WTC11 (cell line): ENCODE data around the gene RYR1. TPM values are rescaled to one million over a fixed set of nuclear protein-coding genes. Genes with fewer than 3 reads are reported as not detected.

Experiments used
- ATAC-seq: fragments of 200-7000 bp; cut with Tn5 transposase; 2 replicates; pipeline ENCODE4 v1.10.0; 2021; ENCODE audit warnings: mild to moderate bottlenecking, moderate library complexity
- CTCF ChIA-PET: fragments of 300-600 bp; sonication (Branson Sonifier 250); formaldehyde crosslinking; loops from one replicate; lab custom pipeline; 2021; ENCODE audit warnings: antibody characterized with exemption; lab: Charles Lee
- POLR2A ChIA-PET: fragments of 350-600 bp; sonication (Branson Sonifier 250); formaldehyde crosslinking; loops from one replicate; lab custom pipeline; 2021; ENCODE audit warnings: antibody characterized with exemption; lab: Charles Lee
- DNase-seq: peaks from one replicate; pipeline ENCODE4 v3.0.0; 2021; ENCODE audit warnings: low spot score
- H3K27ac Mint-ChIP-seq: 2 replicates; pipeline ENCODE4 v1.8.0; 2021; ENCODE audit warnings: mixed read lengths
- H3K27me3 Mint-ChIP-seq: 2 replicates; pipeline ENCODE4 v1.8.0; 2021; ENCODE audit warnings: low read depth, mild to moderate bottlenecking, moderate library complexity, mixed read lengths
- H3K36me3 Mint-ChIP-seq: 2 replicates; pipeline ENCODE4 v1.8.0; 2021; ENCODE audit warnings: mixed read lengths
- H3K4me1 Mint-ChIP-seq: 2 replicates; pipeline ENCODE4 v1.8.0; 2022; ENCODE audit warnings: mixed read lengths
- H3K4me3 Mint-ChIP-seq: 2 replicates; pipeline ENCODE4 v1.8.0; 2021; ENCODE audit warnings: mild to moderate bottlenecking, moderate library complexity, mixed read lengths
- H3K9me3 Mint-ChIP-seq: 2 replicates; pipeline ENCODE4 v1.8.0; 2021; ENCODE audit warnings: mixed read lengths
- AR ChIP-seq: fragments of 250-450 bp; sonication (Bioruptor Pico); IDR thresholded peaks from 2 replicates; pipeline ENCODE4 v1.9.0; 2021; ENCODE audit warnings: mild to moderate bottlenecking
- CREB1 ChIP-seq: sonication (generic); formaldehyde crosslinking; IDR thresholded peaks from 2 replicates; pipeline ENCODE4 v1.8.0; 2023; ENCODE audit warnings: mild to moderate bottlenecking, missing genetic modification reagents
- CTCF ChIP-seq: fragments of 200-600 bp; IDR thresholded peaks from 2 replicates; pipeline ENCODE4 v1.8.0; 2022; ENCODE audit warnings: antibody characterized with exemption
- ELF4 ChIP-seq: sonication (generic); formaldehyde crosslinking; IDR thresholded peaks from 2 replicates; pipeline ENCODE4 v1.8.1; 2022; ENCODE audit warnings: low read depth, mild to moderate bottlenecking, moderate library complexity, missing genetic modification reagents
- GRHL2 ChIP-seq: fragments of 250-450 bp; sonication (Bioruptor Pico); IDR thresholded peaks from 2 replicates; pipeline ENCODE4 v1.8.0; 2022; ENCODE audit warnings: mild to moderate bottlenecking, moderate library complexity; ENCODE audit not compliant: insufficient replicate concordance, severe bottlenecking
- JUN ChIP-seq: sonication (generic); formaldehyde crosslinking; IDR thresholded peaks from 2 replicates; pipeline ENCODE4 v1.8.0; 2023; ENCODE audit warnings: mild to moderate bottlenecking, missing genetic modification reagents
- SMAD3 ChIP-seq: sonication (generic); formaldehyde crosslinking; IDR thresholded peaks from 2 replicates; pipeline ENCODE4 v1.8.0; 2022; ENCODE audit warnings: missing genetic modification reagents, mild to moderate bottlenecking, borderline replicate concordance
- SP1 ChIP-seq: sonication (generic); formaldehyde crosslinking; conservative IDR thresholded peaks from 2 replicates; pipeline ENCODE4 v1.8.1; 2022; ENCODE audit warnings: missing genetic modification reagents
- TCF7 ChIP-seq: sonication (generic); formaldehyde crosslinking; IDR thresholded peaks from 2 replicates; pipeline ENCODE4 v1.8.0; 2022; ENCODE audit warnings: mild to moderate bottlenecking, low read depth, missing genetic modification reagents, moderate library complexity
- TP53 ChIP-seq: sonication (generic); formaldehyde crosslinking; IDR thresholded peaks from 2 replicates; pipeline ENCODE4 v1.8.1; 2023; ENCODE audit warnings: mild to moderate bottlenecking, missing genetic modification reagents
- ZNF396 ChIP-seq: fragments of 250-450 bp; sonication (Bioruptor Pico); IDR thresholded peaks from 2 replicates; pipeline ENCODE4 v1.8.0; 2021; ENCODE audit warnings: mild to moderate bottlenecking, moderate library complexity, borderline replicate concordance
- ZNF423 ChIP-seq: fragments of 250-450 bp; sonication (Bioruptor Pico); IDR thresholded peaks from 2 replicates; pipeline ENCODE4 v2.1.2; 2022; ENCODE audit warnings: mild to moderate bottlenecking, moderate library complexity
- total RNA-seq: library from RNA; stranded (reverse); gene quantifications from 3 replicates; pipeline ENCODE4 v1.2.3, GENCODE V29; 2021
- TF ChIP-seq, protein P1 (sequence below): sonication (generic); formaldehyde crosslinking; IDR thresholded peaks from 2 replicates; pipeline ENCODE4 v1.8.1; 2022; ENCODE audit warnings: missing genetic modification reagents, borderline replicate concordance
- TF ChIP-seq, protein P2 (sequence below): sonication (generic); formaldehyde crosslinking; IDR thresholded peaks from 2 replicates; pipeline ENCODE4 v1.8.0; 2023; ENCODE audit warnings: mild to moderate bottlenecking, missing genetic modification reagents
- TF ChIP-seq, protein P3 (sequence below): sonication (generic); formaldehyde crosslinking; IDR thresholded peaks from 2 replicates; pipeline ENCODE4 v1.8.1; 2022; ENCODE audit warnings: low read depth, mild to moderate bottlenecking, moderate library complexity, missing genetic modification reagents, borderline replicate concordance
- TF ChIP-seq, protein P4 (sequence below): sonication (generic); formaldehyde crosslinking; IDR thresholded peaks from 2 replicates; pipeline ENCODE4 v1.8.0; 2023; ENCODE audit warnings: missing genetic modification reagents

Gene RYR1
- total RNA-seq, 1 experiment from 2014 or later, result 24.2 TPM

DNA sequence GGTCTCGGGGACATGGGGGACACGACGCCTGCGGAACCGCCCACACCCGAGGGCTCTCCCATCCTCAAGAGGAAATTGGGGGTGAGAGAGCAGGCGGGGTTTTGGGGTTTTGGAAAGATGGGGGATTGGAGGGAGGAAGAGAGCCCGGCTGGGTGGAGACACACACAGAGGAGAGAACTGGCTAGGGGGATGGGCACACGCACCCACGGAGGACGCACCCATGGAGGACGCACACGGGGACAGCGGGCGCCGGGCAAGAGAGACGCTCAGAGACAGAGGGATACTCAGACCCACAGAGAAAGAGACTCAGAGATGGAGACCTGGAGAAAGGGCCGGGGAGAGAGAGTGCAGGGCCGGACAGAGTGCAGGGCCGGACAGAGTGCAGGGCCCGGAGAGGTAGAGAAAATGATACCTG lies 132.2 kb downstream of the RYR1 start (continued):
- no peak for TF ChIP-seq ZNF423 (CRISPR knock-in tag)
- TF ChIP-seq CREB1 (CRISPR knock-in tag), result no peak
- TF ChIP-seq, protein P1, sequence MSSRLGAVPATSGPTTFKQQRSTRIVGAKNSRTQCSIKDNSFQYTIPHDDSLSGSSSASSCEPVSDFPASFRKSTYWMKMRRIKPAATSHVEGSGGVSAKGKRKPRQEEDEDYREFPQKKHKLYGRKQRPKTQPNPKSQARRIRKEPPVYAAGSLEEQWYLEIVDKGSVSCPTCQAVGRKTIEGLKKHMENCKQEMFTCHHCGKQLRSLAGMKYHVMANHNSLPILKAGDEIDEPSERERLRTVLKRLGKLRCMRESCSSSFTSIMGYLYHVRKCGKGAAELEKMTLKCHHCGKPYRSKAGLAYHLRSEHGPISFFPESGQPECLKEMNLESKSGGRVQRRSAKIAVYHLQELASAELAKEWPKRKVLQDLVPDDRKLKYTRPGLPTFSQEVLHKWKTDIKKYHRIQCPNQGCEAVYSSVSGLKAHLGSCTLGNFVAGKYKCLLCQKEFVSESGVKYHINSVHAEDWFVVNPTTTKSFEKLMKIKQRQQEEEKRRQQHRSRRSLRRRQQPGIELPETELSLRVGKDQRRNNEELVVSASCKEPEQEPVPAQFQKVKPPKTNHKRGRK (CRISPR knock-in tag), result no peak
- TF ChIP-seq SP1, result no peak
- TF ChIP-seq, protein P2, sequence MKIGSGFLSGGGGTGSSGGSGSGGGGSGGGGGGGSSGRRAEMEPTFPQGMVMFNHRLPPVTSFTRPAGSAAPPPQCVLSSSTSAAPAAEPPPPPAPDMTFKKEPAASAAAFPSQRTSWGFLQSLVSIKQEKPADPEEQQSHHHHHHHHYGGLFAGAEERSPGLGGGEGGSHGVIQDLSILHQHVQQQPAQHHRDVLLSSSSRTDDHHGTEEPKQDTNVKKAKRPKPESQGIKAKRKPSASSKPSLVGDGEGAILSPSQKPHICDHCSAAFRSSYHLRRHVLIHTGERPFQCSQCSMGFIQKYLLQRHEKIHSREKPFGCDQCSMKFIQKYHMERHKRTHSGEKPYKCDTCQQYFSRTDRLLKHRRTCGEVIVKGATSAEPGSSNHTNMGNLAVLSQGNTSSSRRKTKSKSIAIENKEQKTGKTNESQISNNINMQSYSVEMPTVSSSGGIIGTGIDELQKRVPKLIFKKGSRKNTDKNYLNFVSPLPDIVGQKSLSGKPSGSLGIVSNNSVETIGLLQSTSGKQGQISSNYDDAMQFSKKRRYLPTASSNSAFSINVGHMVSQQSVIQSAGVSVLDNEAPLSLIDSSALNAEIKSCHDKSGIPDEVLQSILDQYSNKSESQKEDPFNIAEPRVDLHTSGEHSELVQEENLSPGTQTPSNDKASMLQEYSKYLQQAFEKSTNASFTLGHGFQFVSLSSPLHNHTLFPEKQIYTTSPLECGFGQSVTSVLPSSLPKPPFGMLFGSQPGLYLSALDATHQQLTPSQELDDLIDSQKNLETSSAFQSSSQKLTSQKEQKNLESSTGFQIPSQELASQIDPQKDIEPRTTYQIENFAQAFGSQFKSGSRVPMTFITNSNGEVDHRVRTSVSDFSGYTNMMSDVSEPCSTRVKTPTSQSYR (CRISPR knock-in tag), result no peak
- TF ChIP-seq AR (CRISPR knock-in tag), result no peak
- TF ChIP-seq, protein P3, sequence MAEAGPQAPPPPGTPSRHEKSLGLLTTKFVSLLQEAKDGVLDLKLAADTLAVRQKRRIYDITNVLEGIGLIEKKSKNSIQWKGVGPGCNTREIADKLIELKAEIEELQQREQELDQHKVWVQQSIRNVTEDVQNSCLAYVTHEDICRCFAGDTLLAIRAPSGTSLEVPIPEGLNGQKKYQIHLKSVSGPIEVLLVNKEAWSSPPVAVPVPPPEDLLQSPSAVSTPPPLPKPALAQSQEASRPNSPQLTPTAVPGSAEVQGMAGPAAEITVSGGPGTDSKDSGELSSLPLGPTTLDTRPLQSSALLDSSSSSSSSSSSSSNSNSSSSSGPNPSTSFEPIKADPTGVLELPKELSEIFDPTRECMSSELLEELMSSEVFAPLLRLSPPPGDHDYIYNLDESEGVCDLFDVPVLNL (CRISPR knock-in tag), result no peak
- no peak for TF ChIP-seq JUN
- no peak for TF ChIP-seq CTCF

- POLR2A ChIA-PET, result interaction anchor here (0.6 kb wide), 1 partner anchor 913 kb away, joined by 4 read pairs; no protein-coding TSS in a partner anchor
- H3K27ac Mint-ChIP-seq, result no peak overlapping the region
Observed at GRCh38 chr19:38569368-38569983, 136.0 kb downstream of the RYR1 start.

More at GRCh38 chr19:38569368-38569983, 136.0 kb downstream of the RYR1 start:
- CTCF ChIA-PET, result no interaction called here
- ATAC-seq (no peak), DNase-seq (no peak)
- Mint-ChIP-seq H3K4me3 (no peak overlapping the region), H3K4me1 (no peaks in the 10 kb centered on the region), H3K36me3 (no peaks in the 10 kb centered on the region), H3K9me3 (no peaks in the 10 kb centered on the region), H3K27me3 (no peaks in the 10 kb centered on the region; the same call in 1 of the 2 replicates)
- TF ChIP-seq, protein P4, sequence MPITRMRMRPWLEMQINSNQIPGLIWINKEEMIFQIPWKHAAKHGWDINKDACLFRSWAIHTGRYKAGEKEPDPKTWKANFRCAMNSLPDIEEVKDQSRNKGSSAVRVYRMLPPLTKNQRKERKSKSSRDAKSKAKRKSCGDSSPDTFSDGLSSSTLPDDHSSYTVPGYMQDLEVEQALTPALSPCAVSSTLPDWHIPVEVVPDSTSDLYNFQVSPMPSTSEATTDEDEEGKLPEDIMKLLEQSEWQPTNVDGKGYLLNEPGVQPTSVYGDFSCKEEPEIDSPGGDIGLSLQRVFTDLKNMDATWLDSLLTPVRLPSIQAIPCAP (CRISPR knock-in tag), result no peak
- TF ChIP-seq ZNF396 (CRISPR knock-in tag) (no peak), SMAD3 (CRISPR knock-in tag) (no peak), GRHL2 (CRISPR knock-in tag) (no peak), TP53 (CRISPR knock-in tag) (no peak), TCF7 (CRISPR knock-in tag) (no peak), ELF4 (CRISPR knock-in tag) (no peak)
